Fibroblast of lung (primary cell): ENCODE measurements around the gene GPHN.

Experiments used
- EZH2 ChIP-seq: IDR thresholded peaks from 2 replicates; pipeline ENCODE4 v1.5.1; 2012; ENCODE audit warnings: low read length, control low read depth, mild to moderate bottlenecking; ENCODE audit errors: missing control alignments
- TF ChIP-seq, protein P1 (sequence below), 2 donors: IDR thresholded peaks in 1 of 2; conservative IDR thresholded peaks in 1 of 2; 1 replicate in 1 of 2; 2 replicates in 1 of 2; pipeline ENCODE4 v1.5.1; 2011 to 2012; ENCODE audit warnings: low read length in 2 of 2, control low read depth in 1 of 2, inconsistent platforms in 1 of 2, low read depth in 1 of 2, mild to moderate bottlenecking in 1 of 2

DNA sequence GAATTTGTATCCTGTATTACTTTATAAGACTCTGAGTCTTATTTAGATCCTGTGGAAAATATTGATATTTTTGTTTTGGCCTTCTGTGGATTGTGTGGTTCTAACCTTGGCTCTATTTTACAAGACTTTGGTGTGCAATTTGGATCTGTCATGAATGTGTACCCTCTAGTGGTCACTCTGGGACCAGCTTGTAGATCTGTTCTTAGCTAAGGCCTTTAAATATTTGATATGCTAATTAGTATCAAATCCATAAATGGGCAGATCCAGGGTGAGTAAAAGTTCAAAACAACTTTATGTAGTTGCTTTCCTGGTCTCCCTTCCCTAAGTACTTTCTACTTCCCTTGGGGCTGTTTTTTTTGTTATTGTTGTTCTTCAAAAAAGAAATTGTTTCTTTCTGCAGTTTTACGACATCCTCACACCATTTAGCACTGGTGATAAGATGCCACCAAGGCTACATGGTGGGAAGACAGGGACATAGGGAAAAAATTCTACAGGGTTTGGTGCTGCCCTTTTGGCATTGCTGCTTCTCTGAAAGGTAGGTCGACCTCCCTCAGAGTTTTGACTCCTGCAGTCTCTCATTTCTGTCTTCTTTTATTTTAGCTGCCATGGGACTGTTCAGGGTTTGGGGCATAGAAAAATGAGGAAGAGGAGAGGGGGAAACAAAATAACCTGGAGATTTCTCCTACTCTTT lies 238.5 kb downstream of the GPHN start:
- no peak for TF ChIP-seq EZH2
- TF ChIP-seq, protein P1, sequence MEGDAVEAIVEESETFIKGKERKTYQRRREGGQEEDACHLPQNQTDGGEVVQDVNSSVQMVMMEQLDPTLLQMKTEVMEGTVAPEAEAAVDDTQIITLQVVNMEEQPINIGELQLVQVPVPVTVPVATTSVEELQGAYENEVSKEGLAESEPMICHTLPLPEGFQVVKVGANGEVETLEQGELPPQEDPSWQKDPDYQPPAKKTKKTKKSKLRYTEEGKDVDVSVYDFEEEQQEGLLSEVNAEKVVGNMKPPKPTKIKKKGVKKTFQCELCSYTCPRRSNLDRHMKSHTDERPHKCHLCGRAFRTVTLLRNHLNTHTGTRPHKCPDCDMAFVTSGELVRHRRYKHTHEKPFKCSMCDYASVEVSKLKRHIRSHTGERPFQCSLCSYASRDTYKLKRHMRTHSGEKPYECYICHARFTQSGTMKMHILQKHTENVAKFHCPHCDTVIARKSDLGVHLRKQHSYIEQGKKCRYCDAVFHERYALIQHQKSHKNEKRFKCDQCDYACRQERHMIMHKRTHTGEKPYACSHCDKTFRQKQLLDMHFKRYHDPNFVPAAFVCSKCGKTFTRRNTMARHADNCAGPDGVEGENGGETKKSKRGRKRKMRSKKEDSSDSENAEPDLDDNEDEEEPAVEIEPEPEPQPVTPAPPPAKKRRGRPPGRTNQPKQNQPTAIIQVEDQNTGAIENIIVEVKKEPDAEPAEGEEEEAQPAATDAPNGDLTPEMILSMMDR (conservative IDR thresholded peaks at IDR 0.05 in 1 of 2, IDR thresholded peaks at IDR 0.05 in 1 of 2; ENCODE audit: low read depth in 1 of 2, low read length in 2 of 2) = peak; percentile 65 to 81
